Nephron progenitor cell (in vitro differentiated cells): Measurements from ENCODE around the gene TNFRSF4.

ENCODE experiments used
- DNase-seq: peaks from one replicate; pipeline ENCODE4 v3.0.0; 2021
- H3K27ac Mint-ChIP-seq: 2 replicates; pipeline ENCODE4 v1.8.0; 2021; ENCODE audit warnings: mild to moderate bottlenecking, moderate library complexity, mixed read lengths
- H3K27me3 Mint-ChIP-seq: 2 replicates; pipeline ENCODE4 v1.8.0; 2021; ENCODE audit warnings: mild to moderate bottlenecking, low read depth, mixed read lengths; ENCODE audit not compliant: poor library complexity
- H3K36me3 Mint-ChIP-seq: 2 replicates; pipeline ENCODE4 v1.8.0; 2021; ENCODE audit warnings: low read depth, mixed read lengths
- H3K4me1 Mint-ChIP-seq: 2 replicates; pipeline ENCODE4 v1.8.0; 2021; ENCODE audit warnings: mixed read lengths
- H3K4me3 Mint-ChIP-seq: 2 replicates; pipeline ENCODE4 v1.8.0; 2021; ENCODE audit warnings: mild to moderate bottlenecking, moderate library complexity, mixed read lengths
- H3K9me3 Mint-ChIP-seq: 2 replicates; pipeline ENCODE4 v1.8.0; 2021; ENCODE audit warnings: mild to moderate bottlenecking, moderate library complexity, mixed read lengths
- TF ChIP-seq, protein P1 (sequence below): fragments of 200-600 bp; sonication (generic); IDR thresholded peaks from 2 replicates; pipeline ENCODE4 v1.5.0; 2021; ENCODE audit warnings: antibody characterized with exemption

TNFRSF4 gene

GRCh38 chr1:1183833-1184775, 29.8 kb downstream of the TNFRSF4 start:
- H3K36me3 Mint-ChIP-seq = no peaks in the 10 kb centered on the region
- peaks cover 11% of the 10 kb centered on the region for H3K9me3 Mint-ChIP-seq
- peaks cover 16% of the 10 kb centered on the region for H3K27me3 Mint-ChIP-seq
- no peak overlapping the region for H3K27ac Mint-ChIP-seq
- DNase-seq = peak; percentile 1
- H3K4me1 Mint-ChIP-seq = peaks cover 27% of the 10 kb centered on the region
- TF ChIP-seq, protein P1, sequence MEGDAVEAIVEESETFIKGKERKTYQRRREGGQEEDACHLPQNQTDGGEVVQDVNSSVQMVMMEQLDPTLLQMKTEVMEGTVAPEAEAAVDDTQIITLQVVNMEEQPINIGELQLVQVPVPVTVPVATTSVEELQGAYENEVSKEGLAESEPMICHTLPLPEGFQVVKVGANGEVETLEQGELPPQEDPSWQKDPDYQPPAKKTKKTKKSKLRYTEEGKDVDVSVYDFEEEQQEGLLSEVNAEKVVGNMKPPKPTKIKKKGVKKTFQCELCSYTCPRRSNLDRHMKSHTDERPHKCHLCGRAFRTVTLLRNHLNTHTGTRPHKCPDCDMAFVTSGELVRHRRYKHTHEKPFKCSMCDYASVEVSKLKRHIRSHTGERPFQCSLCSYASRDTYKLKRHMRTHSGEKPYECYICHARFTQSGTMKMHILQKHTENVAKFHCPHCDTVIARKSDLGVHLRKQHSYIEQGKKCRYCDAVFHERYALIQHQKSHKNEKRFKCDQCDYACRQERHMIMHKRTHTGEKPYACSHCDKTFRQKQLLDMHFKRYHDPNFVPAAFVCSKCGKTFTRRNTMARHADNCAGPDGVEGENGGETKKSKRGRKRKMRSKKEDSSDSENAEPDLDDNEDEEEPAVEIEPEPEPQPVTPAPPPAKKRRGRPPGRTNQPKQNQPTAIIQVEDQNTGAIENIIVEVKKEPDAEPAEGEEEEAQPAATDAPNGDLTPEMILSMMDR = no peak
- H3K4me3 Mint-ChIP-seq = no peak overlapping the region

DNA sequence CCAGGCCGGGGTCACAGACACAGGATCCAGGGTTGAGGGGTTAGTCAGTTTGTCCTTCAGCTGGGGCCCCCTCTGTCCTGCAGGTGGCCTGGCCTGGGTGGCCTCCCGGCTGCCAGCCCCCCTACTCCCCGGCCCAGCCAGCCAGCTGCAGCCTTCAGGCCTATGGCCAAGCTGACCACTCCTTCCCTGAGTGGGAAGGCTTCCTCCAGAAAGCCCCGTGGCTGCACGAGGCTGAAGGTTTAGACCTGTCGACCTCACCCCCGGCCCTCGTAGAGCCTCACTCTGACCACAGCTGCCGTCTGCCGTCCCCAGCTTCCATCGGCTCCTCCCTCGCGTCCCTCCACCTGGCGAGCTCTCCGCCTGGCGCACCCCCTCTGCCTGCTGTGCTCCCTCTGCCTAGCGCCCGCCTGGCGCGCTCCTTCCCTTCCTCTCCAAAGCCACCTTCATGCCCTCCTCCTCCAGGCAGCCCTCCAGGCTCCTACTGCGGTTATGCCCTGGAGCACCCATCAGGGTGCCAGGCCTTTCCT, 30.7 kb downstream of the TNFRSF4 start:
- no peak overlapping the region for H3K4me3 Mint-ChIP-seq
- H3K27me3 Mint-ChIP-seq = peaks cover 8% of the 10 kb centered on the region
- peaks cover 5% of the 10 kb centered on the region for H3K9me3 Mint-ChIP-seq
- H3K27ac Mint-ChIP-seq = no peak overlapping the region
- H3K4me1 Mint-ChIP-seq = peaks cover 27% of the 10 kb centered on the region
- TF ChIP-seq, protein P1 = no peak
- DNase-seq = peak; percentile 10
- no peaks in the 10 kb centered on the region for H3K36me3 Mint-ChIP-seq

DNA sequence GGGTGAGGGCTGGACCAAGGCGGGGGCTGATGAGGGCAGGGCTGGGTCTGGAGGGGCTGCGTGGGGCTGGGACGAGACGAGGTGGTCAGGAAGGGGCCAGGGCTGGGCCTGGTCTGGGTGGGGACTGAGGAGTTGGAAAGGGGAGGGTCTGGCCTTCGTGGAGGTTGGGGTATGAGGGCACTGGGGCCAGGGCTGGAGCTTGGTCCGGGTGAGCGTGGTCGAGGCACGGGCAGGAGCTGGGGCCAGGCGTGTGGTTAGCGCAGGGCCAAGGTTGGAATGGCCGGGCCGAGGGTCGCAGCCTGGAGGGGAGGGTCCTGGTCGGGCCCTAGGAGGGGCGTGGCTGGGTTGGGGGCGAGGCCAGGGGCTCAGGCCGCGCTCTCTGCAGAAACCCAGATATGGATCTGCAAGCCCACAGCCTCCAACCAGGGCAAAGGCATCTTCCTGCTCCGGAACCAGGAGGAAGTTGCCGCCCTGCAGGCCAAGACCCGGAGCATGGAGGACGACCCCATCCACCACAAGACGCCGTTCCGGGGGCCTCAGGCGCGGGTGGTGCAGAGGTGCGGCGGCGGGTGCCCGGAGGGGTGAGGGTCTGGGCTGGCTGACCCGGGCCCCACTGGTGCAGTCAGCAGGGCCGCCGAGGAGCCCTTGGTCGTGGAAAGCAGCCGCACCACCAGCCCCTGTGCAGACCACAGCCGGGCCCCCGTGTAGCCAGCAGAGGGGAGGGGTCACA, 31.3 kb downstream of the TNFRSF4 start:
- Mint-ChIP-seq H3K4me1 (peaks cover 27% of the 10 kb centered on the region), H3K4me3 (no peak overlapping the region), H3K27me3 (peaks cover 4% of the 10 kb centered on the region), H3K9me3 (no peaks in the 10 kb centered on the region), H3K27ac (no peak overlapping the region), H3K36me3 (no peaks in the 10 kb centered on the region)
- TF ChIP-seq, protein P1 = no peak
- peak; percentile 16 for DNase-seq

DNA sequence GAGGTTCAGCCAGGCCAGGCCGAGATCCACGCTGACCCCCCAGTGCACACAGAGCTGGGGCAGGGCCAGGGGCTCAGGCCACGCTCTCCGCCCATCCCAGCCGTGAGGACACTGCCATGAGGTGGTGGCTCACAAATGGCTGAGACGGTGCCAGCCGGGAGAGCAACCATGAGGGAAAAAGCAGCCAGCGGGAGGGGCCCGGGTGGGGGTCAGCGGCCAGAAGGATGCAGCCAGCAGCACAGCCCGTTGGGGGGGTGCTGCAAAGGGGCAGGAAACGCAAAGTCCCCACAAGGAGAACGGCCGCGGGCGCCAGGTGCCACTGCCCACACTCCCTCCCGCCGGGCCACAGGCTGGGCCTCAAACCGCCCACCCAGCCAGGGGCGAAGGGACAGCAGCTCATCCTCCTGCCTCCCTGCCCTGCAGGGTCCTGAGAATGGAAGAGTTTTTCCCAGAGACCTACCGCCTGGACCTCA, 32.0 kb downstream of the TNFRSF4 start:
- peak; percentile 11 for DNase-seq
- TF ChIP-seq, protein P1 = no peak
- peaks cover 11% of the 10 kb centered on the region for H3K27me3 Mint-ChIP-seq
- no peak overlapping the region for H3K4me3 Mint-ChIP-seq
- H3K27ac Mint-ChIP-seq = no peak overlapping the region
- no peaks in the 10 kb centered on the region for H3K36me3 Mint-ChIP-seq
- H3K4me1 Mint-ChIP-seq = peaks cover 30% of the 10 kb centered on the region
- no peaks in the 10 kb centered on the region for H3K9me3 Mint-ChIP-seq

DNA sequence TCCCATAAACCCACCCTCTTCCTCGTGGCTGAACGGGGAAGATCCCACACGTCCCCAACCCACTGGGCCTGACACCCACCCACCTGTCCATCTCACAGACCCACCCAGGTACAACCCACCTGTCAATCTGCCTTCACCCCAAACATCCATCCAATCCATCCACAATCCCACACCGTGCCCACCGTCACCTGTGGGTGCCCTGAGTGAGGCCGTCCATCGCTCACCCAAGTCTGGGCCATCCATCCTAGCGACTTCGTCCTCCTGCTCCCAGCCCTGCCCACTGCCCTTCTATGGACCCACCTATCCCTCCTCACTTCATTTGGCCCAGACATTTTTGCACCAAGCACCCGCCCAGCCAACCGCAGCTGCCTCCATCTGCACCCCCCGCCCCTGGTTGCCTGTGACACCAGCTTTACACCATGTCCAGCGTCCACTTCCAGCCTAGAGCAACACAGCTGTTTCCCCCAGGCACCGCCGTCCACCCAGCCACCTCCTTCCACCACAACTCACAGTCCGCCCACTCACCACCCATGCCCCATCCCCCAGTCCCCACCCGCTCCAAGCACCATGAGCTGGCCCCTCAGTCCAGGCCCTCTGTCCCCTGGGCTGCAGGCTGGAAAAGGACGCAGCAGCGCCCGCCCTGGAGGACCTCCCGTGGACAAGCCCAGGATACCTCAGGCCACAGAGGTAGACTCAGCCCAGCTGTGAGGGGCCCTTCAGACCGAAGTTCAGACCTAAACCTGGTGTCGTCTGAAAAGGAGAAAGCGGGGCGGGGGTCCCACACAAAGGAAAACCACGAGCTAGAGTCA, 32.6 kb downstream of the TNFRSF4 start:
- DNase-seq = peak; percentile 9
- TF ChIP-seq, protein P1 = no peak
- Mint-ChIP-seq H3K4me1 (peaks cover 35% of the 10 kb centered on the region), H3K27me3 (peaks cover 17% of the 10 kb centered on the region), H3K27ac (no peak overlapping the region), H3K36me3 (no peaks in the 10 kb centered on the region), H3K4me3 (no peak overlapping the region), H3K9me3 (no peaks in the 10 kb centered on the region)
